Lower leg skin (tissue), 3 donors: Measurements from ENCODE around the gene GRN.

Source experiments
- CTCF ChIP-seq, 3 donors: fragments of 450-650 bp; IDR thresholded peaks; one replicate each; pipeline ENCODE4 v1.5.1; 2016; ENCODE audit warnings: antibody characterized with exemption in 3 of 3, mild to moderate bottlenecking in 3 of 3, moderate library complexity in 2 of 3
- POLR2A ChIP-seq, 2 donors: fragments of 450-650 bp; IDR thresholded peaks; one replicate each; pipeline ENCODE4 v1.6.1; 2016 to 2017; ENCODE audit warnings: antibody characterized with exemption in 2 of 2, mild to moderate bottlenecking in 1 of 2, moderate library complexity in 1 of 2

- no peak for TF ChIP-seq POLR2A (IDR thresholded peaks at IDR 0.05)
- TF ChIP-seq CTCF (IDR thresholded peaks at IDR 0.05), result no peak
Observed at GRCh38 chr17:44367231-44367979, 22.3 kb downstream of the GRN start.
